Right lobe of liver (tissue), 6 donors: ENCODE measurements around the gene DENND2D. TPM values are rescaled to one million over a fixed set of nuclear protein-coding genes. Genes with fewer than 3 reads are reported as not detected.

ENCODE experiments used
- ATAC-seq, 4 donors: fragments of 200-7000 bp; cut with Tn5 transposase; one replicate each; pipeline ENCODE4 v1.9.1; 2020; ENCODE audit warnings: mild to moderate bottlenecking in 4 of 4, moderate library complexity in 4 of 4
- DNase-seq, 3 donors: peaks; one replicate each; pipeline ENCODE4 v3.0.0-alpha.2; 2020
- H3K27ac ChIP-seq, 3 donors: fragments of 200-600 bp; one replicate each; pipeline ENCODE4 v1.8.0; 2022
- H3K27me3 ChIP-seq, 2 donors: fragments of 200-600 bp; one replicate each; pipeline ENCODE4 v1.8.0; 2022
- H3K36me3 ChIP-seq, 4 donors: fragments of 200-600 bp; sonication (generic) in 1 of 4; one replicate each; pipeline versions ENCODE4 v1.5.1 to v1.8.0; 2017 to 2022; ENCODE audit warnings: control low read depth in 1 of 4
- H3K4me1 ChIP-seq, 4 donors: fragments of 200-600 bp; sonication (generic) in 1 of 4; one replicate each; pipeline versions ENCODE4 v1.5.1 to v1.8.0; 2017 to 2022; ENCODE audit warnings: control low read depth in 1 of 4
- H3K4me3 ChIP-seq, 3 donors: fragments of 200-600 bp; one replicate each; pipeline ENCODE4 v1.8.0; 2022
- H3K9me3 ChIP-seq, 4 donors: fragments of 200-600 bp; sonication (generic) in 1 of 4; one replicate each; pipeline versions ENCODE4 v1.5.1 to v1.8.0; 2017 to 2022; ENCODE audit warnings: control low read depth in 1 of 4
- POLR2A ChIP-seq: fragments of 450-650 bp; IDR thresholded peaks from one replicate; pipeline ENCODE4 v1.6.1; 2017; ENCODE audit warnings: antibody characterized with exemption, mild to moderate bottlenecking
- WGBS: methylation state at CpG from one replicate; pipeline ENCODE4 v1.1.6; 2018; ENCODE audit warnings: low coverage, low lambda C conversion rate; ENCODE audit not compliant: insufficient coverage; ENCODE audit errors: missing lambda C conversion rate; 5-methylcytosine and 5-hydroxymethylcytosine counted together
- intact Hi-C, 2 donors: fragments of 100-400 bp; cut with DNase I; formaldehyde crosslinking; loops; one replicate each; pipeline versions ENCODE4 v1.11.2 to v1.14.1; 2022
- total RNA-seq, 6 experiments: library from RNA; depleted of rRNA in 2 of 6; stranded (reverse); fragments of >200 nt in 2 of 6; fragmentation: NEBNext Ultra II Directional in 3 of 6; extraction: Animal tissue kit (Norgen Biotek cat#: 25700) in 3 of 6; gene quantifications; one replicate each; pipeline versions ENCODE4 v1.1.0 to v1.2.4, GENCODE V29; 2016 to 2023
- TF ChIP-seq, protein P1 (sequence below), 4 donors: fragments of 200-600 bp in 3 of 4; fragments of 450-650 bp in 1 of 4; IDR thresholded peaks; one replicate each; pipeline versions ENCODE4 v1.5.1 to v1.8.0; 2016 to 2022; ENCODE audit warnings: antibody characterized with exemption in 4 of 4, mild to moderate bottlenecking in 2 of 4
- donor health status: DM: no; HTN: yes; CAD: no.
- donor health status: DM: no; HTN: no; CAD: no.
- donor health status: DM: no; HTN: no; CAD: no.
- donor health status: DM: no; HTN: yes; CAD: no.
- donor health status: DM: no; HTN: yes; CAD: no.

Gene DENND2D
- total RNA-seq, 6 experiments from 2014 or later: 9.6 to 18.6 (median 13.9) TPM

DNA sequence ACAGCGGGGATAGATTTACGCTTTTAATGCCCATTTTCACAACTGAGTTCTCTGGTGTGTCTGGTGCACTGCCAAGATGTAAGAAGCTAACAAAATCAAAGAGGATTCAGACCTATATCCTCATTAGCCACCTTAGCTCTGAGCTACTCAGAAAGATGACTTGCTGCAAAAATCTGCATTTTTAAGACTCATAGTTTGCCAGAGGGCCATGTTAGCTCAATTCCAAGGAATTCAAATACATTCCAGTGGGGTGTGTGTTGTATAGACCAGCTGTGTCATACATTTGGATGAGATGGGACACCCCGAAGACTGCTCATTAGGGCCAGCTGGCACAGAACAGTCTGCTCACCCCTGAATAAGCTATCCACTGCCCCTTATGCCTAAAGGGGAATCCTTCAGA, 8.9 kb downstream of the DENND2D start:
- Histone ChIP-seq H3K9me3 (no peaks in the 10 kb centered on the region), H3K4me3 (no peak overlapping the region), H3K27me3 (no peaks in the 10 kb centered on the region), H3K4me1 (peaks cover 0 to 82% (median 33%) of the 10 kb centered on the region in 4 donors), H3K27ac (peak overlapping the region in 2 of 3 donors; percentile 39 to 41), H3K36me3 (peaks cover 0 to 22% (median 6%) of the 10 kb centered on the region in 4 donors)
- 63% methylated on average over 3 of the region's 3 CpGs for WGBS
- intact Hi-C loops: no loop called here
- ATAC-seq: no peak
- DNase-seq: no peak
- TF ChIP-seq POLR2A: no peak
- TF ChIP-seq, protein P1, sequence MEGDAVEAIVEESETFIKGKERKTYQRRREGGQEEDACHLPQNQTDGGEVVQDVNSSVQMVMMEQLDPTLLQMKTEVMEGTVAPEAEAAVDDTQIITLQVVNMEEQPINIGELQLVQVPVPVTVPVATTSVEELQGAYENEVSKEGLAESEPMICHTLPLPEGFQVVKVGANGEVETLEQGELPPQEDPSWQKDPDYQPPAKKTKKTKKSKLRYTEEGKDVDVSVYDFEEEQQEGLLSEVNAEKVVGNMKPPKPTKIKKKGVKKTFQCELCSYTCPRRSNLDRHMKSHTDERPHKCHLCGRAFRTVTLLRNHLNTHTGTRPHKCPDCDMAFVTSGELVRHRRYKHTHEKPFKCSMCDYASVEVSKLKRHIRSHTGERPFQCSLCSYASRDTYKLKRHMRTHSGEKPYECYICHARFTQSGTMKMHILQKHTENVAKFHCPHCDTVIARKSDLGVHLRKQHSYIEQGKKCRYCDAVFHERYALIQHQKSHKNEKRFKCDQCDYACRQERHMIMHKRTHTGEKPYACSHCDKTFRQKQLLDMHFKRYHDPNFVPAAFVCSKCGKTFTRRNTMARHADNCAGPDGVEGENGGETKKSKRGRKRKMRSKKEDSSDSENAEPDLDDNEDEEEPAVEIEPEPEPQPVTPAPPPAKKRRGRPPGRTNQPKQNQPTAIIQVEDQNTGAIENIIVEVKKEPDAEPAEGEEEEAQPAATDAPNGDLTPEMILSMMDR (IDR thresholded peaks at IDR 0.05): no peak

DNA sequence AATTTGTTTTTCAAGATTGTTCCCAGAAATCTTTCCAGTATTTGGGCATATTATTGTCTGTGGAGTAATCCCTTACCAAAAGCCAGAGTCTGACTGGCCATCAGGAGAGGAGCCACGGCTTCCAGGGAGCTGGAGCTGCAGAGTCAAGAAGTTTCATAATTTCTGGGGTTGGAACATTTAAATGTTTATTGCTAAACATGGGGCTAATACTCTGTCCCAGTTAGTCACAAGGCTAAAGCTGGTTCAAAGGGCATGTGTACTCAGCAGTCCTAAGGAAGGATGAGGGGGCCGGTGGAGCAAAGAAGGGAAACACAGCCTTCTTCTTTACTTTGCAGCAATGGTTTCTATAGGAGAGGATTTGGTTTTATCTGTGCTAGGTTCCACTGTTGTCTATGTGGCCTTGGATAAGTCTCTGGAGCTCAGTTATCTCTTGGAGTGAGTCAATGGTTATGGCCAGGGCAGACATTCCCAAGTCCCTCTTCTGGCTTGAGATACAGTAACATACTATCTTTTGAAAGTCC, 9.5 kb downstream of the DENND2D start:
- ATAC-seq (peak; percentile 57 to 79 (median 68)), DNase-seq (peak in 2 of 3 donors; percentile 66 to 67)
- WGBS: 22% methylated on average over 2 of the region's 2 CpGs
- Histone ChIP-seq H3K27ac (peak overlapping the region in 2 of 3 donors; percentile 39 to 41), H3K4me3 (no peak overlapping the region), H3K9me3 (no peaks in the 10 kb centered on the region), H3K27me3 (no peaks in the 10 kb centered on the region), H3K4me1 (peaks cover 0 to 77% (median 32%) of the 10 kb centered on the region in 4 donors), H3K36me3 (peaks cover 0 to 25% (median 6%) of the 10 kb centered on the region in 4 donors)
- TF ChIP-seq, protein P1 (IDR thresholded peaks at IDR 0.05): no peak
- TF ChIP-seq POLR2A: no peak
- intact Hi-C loops: no loop called here

DNA sequence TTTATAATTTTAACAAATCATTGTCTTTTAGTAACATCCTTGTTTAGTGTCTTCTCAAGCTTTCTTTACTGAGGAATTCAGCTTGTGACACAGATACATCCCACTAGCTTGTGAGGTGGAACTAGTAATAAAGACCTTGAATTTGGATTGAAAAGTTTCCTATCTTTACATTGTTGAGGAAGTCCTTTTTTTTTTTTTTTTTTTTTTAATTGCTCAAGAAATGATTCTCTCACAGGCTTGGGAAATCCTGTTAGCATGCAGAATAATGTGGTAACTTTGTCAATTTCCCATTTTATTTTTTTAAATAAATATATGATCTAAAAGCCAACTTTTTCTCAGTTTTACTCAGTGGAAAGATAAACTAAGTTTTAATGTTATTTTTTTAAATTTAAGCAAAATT, 15.8 kb downstream of the DENND2D start:
- no peak for TF ChIP-seq POLR2A
- TF ChIP-seq, protein P1 (IDR thresholded peaks at IDR 0.05): no peak

DNA sequence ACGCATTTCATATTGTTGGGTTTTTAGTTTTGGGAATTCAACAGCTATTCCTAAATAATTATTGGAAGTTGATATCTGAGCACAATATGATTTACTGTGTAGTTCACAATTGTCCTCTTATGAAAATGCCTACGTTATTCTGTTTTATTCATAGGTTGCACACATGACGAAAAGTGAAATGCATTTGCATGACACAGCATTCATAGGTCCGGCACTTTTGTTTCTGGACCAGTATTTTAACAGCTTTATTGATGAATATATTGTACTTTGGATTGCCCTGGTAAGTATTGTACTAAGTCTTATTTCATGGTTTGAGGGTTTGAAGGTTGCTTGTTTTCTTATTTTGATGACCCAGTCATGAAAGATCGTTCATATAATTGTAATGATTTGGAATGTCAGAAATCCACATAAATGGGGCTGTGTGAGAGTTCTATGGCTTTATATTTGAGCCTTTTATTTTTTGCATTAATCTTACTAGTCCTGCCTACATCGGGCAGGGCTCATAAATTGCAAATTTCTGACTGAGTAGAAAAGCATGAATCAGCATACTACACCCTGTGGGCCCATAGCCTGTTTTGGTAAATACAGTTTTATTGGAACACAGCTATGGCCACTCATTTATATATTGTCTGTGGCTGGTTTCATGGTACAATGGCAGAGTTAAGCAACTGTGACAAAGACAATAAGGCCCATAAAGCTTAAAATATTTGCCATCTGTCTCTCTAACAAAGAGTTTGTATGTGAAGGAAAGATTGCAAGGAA, 17.0 kb downstream of the DENND2D start:
- no peaks in the 10 kb centered on the region for H3K9me3 ChIP-seq
- ATAC-seq: no peak
- no peak for DNase-seq
- WGBS: 87% methylated on average over 6 of the region's 6 CpGs
- no peaks in the 10 kb centered on the region for H3K27me3 ChIP-seq
- peaks cover 0 to 51% (median 9%) of the 10 kb centered on the region in 4 donors for H3K36me3 ChIP-seq
- no peak overlapping the region for H3K27ac ChIP-seq
- no peak overlapping the region for H3K4me3 ChIP-seq
- intact Hi-C loops: no loop called here
- TF ChIP-seq, protein P1 (IDR thresholded peaks at IDR 0.05): no peak
- H3K4me1 ChIP-seq: peaks cover 0 to 6% (median 0%) of the 10 kb centered on the region in 4 donors

More for the DNA sequence above, 15.8 kb downstream of the DENND2D start:
- Histone ChIP-seq H3K9me3 (no peaks in the 10 kb centered on the region), H3K36me3 (peaks cover 0 to 54% (median 10%) of the 10 kb centered on the region in 4 donors), H3K4me3 (no peak overlapping the region), H3K27ac (no peak overlapping the region), H3K27me3 (no peaks in the 10 kb centered on the region), H3K4me1 (peaks cover 0 to 13% (median 0%) of the 10 kb centered on the region in 4 donors)
- DNase-seq (no peak), ATAC-seq (no peak)
- intact Hi-C loops: no loop called here
